DMS114 treated with DMSO at 0.1 percent for 48 hours (cell line): Measurements from ENCODE around the gene EFNB3.

Experiments used
- DNase-seq: peaks from one replicate; lab custom pipeline; 2025; ENCODE audit not compliant: unreplicated experiment; lab: John Stamatoyannopoulos, UW

The EFNB3 gene

DNA sequence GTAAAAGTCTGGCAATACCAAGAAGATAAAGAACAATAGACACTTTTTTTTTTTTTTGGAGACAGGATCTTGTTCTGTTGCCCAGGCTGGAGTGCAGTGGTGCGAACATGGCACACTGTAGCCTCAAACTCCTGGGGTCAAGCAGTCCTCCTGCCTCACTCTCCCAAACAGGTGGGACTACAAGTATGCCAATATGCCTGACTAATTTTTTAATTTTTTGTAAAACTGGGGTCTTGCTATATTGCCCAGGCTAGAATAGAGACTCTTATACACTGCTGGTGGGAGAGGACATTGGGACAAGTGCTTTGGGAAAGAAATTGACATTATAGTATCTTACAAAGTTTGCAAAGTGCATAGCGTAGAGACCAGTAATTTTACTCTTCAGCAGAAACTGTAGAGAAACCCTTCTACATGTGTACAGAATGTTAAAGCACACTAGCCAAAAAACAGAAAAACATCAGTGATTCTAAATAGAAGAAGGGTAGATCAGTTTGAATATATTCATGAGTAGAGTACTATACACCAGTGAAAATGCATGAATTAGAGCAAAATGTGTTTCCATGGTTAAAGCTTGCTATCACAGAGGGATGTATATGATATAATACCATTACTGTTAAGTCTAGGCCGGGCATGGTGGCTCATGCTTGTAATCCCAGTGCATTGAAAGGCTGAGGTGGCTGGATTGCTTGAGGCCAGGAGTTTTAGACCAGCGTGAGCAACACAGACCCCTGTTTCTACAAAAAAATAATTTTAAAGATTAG lies 7.0 kb upstream of the EFNB3 start:
- no peak for DNase-seq

DNA sequence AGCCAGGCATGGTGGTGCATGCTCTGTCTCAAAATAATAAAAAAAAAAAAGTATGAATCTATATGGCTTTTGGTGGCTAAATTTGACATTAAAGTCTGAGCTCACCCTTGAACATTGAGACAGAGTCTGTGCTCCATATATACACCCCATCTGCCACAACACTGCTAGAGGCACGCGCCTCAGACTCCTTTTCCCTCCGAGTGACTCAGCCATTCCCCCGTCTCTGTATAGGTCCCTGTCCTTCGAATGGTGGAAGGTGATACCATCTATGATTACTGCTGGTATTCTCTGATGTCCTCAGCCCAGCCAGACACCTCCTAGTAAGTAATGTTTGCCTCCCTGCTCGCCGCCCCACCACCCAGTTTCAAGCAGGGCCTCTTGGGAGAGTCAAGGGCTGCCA lies 4.5 kb upstream of the EFNB3 start:
- no peak for DNase-seq

DNA sequence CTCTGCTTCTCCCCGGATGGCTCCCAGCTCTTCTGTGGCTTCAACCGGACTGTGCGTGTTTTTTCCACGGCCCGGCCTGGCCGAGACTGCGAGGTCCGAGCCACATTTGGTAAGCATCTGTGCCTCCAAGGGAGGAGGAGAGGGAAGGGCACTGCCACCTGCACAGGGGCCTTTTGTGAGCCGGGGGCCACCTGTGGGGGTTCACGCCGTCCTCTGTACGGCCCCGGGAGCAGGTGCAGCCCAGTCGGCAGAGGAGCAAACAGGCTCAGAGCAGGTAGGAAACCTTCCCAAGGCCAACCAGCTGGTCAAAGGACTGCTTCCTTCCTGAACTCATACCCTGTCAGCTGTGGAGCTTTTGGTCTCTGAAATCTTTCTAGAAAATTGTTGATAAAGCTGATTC lies 3.3 kb upstream of the EFNB3 start:
- DNase-seq = no peak

DNA sequence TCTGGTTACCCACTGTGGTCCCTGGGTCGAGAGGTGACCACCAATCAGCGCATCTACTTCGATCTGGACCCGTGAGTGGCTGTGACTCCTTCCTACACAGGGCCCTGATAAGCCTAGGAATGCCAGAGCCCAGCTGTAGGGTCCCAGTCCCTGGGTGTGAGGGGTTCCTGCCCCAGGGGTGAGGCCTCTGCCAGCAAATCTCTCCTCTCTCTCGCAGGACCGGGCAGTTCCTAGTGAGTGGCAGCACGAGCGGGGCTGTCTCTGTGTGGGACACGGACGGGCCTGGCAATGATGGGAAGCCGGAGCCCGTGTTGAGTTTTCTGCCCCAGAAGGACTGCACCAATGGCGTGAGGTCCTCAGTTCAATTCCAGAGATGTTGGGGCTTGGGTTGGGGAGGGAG lies 2.2 kb upstream of the EFNB3 start:
- DNase-seq = no peak

DNA sequence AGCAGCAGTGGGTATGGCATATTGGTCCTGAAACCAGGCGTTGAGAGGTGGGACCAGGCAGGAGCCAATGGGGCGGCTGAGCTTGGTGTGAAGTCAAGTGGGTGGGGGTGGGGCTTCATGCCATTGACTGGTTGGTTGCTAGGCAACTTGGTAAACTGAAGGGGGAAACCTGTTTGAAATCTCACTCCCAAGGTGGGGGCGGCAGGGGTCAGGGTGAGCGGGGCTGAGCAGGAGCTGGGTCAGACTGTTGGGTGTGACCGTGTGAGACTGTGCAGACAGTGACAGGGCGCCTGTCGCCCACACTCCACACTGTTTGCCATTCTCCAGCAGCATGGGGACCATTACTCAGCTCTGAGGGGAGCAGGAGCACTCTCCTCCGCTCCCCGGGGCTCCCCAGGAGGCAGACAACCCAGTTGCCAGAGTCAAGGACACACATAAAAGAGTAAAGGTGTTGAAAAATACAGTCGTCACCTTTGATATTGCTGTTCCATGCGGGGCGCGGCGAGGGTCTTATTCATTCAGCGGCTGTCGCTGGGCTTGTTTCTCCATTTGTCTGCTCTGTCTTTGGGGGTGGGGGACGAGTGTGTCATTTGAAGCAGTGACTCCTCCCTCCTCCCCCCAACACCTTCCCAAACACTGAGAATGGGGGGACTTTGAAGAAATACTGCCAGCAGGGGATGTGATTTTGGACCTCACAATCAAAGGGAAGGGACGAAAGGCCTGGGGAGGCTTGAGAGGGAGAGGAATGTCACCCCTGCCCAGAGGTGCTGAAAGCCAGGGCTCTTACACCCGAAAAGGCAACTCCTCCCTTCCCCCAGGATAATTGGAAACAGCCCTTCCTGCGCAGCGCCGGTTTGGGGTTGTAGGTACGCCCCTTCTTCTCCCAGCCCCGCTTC lies 1.2 kb upstream of the EFNB3 start:
- DNase-seq = no peak

- DNase-seq = no peak
Observed at GRCh38 chr17:7705269-7706255, 560 bp downstream of the EFNB3 start.

GRCh38 chr17:7706631-7707354 lies 1.8 kb downstream of the EFNB3 start:
- DNase-seq = no peak

DNA sequence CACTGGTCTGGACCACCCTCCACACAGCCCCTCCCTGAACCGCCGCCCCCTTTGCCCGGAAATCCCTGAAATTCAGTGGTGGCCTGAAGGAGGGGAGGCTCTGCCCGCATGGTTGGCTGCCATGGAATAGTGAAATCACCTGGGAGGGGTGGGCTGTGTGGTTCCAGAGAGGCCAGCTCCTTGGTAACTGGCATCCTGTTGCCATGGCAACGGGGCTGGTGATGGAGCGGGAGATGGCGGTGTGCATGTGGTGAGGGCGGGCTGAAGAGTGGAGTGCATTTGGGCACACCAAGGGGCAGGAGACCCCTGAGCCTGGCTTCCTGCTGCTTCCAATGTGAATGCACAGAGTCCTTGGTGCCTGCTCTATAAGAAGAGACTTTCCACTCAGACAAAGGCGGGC lies 2.4 kb downstream of the EFNB3 start:
- no peak for DNase-seq

- no peak for DNase-seq
Observed at GRCh38 chr17:7707858-7708750, 3.1 kb downstream of the EFNB3 start.

DNA sequence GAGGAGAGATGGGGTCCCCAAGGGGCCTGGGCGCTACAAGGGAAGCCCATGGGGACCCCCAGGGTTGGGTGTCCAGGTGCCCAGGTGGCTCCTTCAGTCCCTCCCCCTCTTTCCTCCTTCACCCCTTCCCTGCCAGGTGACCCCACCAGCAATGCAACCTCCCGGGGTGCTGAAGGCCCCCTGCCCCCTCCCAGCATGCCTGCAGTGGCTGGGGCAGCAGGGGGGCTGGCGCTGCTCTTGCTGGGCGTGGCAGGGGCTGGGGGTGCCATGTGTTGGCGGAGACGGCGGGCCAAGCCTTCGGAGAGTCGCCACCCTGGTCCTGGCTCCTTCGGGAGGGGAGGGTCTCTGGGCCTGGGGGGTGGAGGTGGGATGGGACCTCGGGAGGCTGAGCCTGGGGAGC lies 4.0 kb downstream of the EFNB3 start:
- DNase-seq = no peak

DNA sequence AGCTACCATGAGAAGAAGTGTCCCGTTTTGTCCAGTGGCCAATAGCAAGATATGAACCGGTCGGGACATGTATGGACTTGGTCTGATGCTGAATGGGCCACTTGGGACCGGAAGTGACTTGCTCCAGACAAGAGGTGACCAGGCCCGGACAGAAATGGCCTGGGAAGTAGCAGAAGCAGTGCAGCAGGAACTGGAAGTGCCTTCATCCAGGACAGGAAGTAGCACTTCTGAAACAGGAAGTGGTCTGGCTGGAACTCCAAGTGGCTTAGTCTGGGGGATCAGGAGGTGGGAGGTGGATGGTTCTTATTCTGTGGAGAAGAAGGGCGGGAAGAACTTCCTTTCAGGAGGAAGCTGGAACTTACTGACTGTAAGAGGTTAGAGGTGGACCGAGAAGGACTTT lies 5.3 kb downstream of the EFNB3 start:
- no peak for DNase-seq

DNA sequence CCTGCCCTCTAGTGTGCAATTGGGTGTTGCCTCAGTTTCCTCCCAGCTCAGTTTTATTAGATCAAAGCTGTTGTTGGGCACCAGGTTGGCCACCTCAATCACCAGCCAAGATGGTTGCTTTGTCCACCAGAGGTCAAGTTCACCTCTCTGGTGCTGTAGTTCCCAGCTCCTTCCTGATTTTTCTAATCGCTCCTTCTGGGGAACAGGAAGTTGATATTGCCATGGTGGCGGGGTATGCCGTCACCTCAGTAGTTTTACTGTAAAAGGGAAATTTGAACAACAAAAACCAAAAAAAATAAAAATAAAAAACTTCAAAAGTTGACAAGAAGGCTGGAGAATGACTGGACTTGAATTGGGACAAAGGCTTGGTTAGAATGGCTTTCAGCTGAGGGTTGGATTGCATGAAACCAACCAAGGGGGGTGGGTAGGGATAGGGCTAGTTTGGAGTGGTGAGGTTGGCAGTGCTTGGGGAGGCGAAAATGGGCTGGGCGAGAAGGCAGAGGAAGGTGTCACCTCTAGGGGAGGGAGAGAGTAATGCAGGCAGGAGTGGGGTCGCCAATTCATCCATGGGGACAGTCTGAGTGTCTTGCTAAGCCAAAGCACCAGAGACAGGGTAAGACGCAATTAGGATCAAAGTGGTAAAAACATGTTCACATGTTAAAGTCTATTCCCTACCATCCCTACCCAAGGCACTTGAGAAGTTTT lies 6.2 kb downstream of the EFNB3 start:
- no peak for DNase-seq

DNA sequence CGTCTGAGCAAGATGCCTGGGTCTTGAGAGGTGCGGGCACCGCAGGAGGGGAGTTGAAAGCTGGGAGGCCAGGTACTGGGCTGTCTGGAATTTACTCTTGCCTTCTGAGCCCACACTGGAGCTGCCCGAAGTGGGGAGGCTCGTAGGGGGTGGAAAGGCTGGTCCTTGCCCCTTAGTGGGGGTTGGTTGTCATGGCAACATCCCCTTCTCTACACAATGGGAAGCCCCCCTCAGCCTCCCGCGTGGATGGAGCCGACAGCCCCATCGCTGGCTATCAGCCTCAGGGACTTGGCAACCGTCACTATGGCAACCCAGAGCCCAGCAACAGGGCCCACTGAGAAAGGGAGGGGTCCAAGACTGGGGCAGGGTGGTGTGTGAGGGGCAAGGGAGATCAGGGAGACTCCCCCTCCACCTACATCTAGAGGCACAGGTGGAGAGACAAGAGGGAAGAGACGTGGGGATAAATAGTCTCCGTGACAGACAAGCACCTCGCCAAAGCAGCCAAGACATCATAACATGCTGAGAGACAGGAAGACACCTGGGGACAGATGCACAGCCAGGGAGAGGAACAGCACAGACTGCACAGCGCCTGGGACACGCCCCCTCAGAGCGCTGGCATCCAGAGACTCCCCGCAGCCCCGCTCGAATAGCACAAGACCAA lies 7.2 kb downstream of the EFNB3 start:
- DNase-seq = no peak

- DNase-seq = no peak
Observed at GRCh38 chr17:7713782-7714181, 8.8 kb downstream of the EFNB3 start.

- no peak for DNase-seq
Observed at GRCh38 chr17:7714721-7715594, 10.0 kb downstream of the EFNB3 start.

- no peak for DNase-seq
Observed at GRCh38 chr17:7715936-7716886, 11.2 kb downstream of the EFNB3 start.
